HG03196 (cell line): ENCODE results near the gene ASTN2.

Experiments used
- ATAC-seq: cut with Tn5 transposase; IDR thresholded peaks from one replicate; pipeline ENCODE4 v1.9.1; 2021; ENCODE audit not compliant: unreplicated experiment

Gene ASTN2

DNA sequence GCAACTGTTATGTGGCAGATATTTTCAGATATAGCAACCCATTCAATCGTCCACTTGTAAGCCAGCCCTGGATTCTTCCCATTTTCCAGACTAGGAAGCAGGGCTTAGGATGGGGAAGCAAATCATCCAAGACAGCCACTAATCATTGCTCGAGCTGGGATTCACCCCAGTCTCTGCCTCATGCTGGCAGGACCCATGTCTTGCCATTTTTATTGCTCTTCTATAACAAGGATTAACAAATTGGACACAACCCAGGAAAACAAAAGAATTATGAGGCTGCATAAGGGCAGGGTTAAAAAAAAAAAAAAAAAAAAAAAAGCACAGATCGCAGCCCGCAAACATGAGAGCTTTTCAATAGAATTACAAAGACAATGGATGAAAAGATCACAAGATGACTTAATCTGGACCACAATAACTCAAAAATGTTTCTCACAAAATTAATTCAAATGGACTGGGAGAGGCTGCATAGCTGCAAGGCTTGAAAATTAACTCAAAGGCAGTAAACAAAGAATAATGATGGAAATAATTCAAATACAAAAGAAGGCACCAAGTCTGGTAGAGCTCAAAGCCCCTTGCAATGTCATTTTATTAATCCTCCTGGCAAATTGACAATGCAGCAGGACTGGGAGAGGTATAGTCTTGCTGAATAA lies 40.7 kb downstream of the ASTN2 start:
- no peak for ATAC-seq

DNA sequence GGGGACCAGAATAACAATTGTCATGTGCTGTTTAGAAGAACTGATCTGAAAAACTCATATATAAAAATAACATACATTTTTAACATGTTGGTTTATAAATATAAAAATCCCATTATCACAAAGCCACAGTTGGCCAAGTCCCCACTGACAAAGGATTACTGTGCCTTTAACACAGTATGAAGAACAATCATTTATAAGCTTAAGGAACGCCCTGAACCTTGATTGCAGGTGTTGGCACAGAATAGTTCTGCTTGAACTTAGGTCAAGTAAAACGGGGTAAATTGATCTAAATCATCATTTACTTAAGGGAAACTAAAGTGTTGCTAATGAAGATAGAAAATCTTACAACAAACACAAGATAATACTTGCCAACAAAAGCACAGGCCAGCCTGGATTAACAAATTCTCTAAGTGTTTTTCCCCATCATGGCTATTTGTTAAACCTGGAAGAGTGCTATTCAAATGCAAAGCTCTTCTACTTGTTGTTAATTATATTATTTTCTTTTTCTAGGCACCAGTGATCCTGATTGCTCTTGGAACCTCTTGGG lies 46.1 kb downstream of the ASTN2 start:
- ATAC-seq, result no peak

DNA sequence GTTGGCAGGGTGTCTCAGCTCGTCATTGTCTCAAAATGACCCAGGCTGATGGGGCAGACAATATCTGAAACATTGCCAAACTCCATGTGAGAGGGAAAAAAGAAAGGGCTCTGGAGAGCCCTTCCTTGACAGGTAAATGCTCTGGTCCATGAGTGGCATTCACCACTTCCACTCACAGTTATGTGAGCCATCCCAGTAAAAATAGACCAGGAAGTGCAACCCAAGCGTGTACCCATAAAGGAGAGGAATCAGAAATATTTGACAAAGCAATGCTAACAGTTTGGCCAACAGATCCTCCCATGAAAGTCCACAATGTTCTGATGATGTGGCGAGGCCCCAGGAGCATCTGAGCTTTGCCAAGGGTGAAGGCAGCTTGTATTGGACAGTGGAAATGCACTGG lies 49.4 kb downstream of the ASTN2 start:
- ATAC-seq, result no peak

DNA sequence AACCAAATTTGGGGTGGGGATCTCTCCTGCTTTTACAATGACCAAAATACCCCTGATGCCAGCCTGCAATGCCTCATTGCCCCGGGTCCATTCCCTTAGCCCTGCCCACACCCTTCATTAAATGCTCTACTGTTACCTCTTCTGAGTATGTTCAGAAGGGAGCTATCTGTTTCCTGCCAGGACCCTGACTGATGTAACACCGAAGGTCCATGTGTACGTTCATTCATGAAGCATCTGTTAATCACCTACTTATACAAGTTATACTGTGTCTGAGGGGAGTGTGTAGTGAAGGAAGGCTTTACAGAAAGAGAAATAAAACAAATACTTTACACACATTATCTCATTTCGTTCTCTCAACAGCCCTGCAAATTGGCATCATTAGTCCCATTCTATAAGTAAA lies 51.9 kb downstream of the ASTN2 start:
- no peak for ATAC-seq

DNA sequence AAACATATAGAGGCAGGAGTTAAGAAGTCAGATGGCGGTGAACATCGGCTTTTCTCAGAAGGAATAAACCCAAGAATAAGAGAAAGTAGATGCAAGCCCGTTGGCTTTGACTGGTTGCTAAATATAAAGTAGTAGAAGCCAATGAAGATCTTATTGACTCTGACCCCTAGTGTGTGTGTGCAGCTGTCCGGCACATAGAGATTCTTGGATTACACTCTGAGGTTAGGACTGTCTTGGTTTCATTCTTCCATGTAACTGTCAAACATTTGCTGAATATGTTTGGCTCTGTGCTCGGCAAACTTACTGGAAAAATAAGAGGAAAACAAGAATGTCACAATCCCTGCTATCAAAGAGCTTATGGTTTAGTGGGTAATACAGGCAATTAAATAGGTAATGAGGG lies 54.9 kb downstream of the ASTN2 start:
- ATAC-seq, result no peak

DNA sequence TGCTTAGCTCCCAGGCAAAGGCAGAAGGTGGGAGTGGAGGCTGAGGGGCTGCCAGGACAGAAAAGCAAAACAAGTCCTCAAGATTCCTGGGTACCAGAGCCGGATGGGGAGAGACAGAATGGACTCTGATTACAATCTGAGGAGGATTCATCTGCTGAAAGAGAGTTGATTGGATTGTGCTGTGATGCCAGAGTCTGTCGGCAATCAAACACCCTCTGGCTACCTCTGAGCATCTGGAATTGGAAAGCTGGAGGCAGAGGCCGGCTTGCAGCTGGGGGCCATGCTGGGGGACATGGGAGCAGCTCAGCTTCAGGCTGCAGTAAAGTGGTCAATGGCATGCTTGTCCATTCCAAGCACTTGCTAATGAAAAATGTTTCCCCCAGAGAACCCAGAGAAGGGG lies 59.3 kb downstream of the ASTN2 start:
- no peak for ATAC-seq

DNA sequence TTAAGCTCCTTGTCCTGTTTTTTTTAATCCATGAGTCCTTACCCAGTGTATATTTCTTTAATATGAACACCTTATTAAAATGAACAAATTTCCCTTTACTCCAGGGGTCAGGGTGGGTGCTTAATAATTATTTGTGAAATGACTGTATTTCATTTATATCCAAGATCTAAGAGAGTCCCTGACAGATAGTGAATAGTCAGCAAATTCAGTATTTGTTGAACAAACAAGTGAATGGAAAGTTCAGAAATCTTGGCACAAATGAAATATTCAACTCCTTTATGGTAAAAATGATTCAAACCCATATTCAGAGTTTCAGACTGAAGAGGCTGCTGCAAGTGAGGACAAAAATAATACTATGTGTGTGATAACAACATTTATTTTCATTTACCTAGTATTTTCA lies 59.9 kb downstream of the ASTN2 start:
- no peak for ATAC-seq

DNA sequence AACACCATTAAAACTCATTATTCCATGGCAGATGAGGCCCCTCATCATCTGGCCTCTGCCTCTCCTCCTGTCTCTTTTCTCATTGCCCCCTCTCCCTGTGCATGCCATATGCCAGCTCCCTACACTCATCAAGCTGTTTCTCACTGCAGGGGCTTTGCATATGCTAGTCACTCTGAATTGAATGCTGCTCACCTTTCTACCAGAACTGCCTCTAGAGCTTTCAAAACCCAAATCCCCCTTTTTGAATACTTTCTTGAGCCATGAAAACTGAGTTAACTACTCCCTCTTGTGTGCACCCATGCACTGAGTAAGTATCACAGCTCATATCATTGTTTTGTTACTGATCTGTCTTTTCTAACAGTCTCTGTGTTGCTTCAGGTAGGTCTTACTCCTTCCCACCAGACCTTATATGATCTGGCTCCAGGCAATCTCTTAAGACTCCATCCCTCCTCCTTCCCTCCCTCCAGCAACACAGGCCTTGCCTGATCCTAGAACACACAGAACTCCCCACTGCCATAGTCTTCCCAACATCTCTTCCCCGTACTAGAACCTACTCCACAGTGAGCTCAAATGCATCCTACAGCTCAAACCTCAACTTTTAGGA lies 60.5 kb downstream of the ASTN2 start:
- no peak for ATAC-seq

DNA sequence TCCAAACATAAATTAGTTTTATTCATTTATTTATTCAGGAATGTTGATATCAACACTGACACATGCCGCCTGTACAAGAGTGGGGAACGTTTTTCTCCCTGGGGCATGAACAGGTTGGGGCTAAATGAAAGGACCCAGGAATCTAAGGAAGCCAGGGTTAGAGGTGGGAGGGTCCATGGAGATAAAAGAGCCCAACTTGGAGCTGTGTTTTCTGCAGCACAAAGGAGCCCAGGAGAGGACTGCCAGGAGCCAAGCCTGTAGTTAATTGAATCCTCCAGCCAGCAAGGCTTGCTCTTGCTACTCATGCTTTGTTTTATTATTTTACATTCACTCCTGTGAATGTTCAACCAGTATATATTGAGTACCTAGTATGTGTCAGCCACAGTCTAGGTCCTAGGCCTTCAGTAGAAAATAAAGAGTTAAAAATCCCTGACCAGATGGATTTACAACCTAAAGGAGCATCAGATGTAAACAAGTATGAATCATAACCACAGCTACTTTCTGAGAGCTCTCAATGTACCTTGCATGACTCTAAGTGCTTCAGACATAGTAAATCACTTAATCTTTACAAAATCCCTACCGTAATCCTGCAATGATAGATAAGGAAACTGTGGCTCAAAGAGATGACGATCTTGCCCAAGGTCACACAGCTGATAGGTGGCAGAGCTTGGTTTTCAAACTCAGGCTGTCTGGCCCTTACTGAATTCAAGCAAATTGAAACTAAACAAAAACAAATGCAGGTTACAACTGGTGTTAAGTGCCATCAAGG lies 69.8 kb downstream of the ASTN2 start:
- no peak for ATAC-seq

DNA sequence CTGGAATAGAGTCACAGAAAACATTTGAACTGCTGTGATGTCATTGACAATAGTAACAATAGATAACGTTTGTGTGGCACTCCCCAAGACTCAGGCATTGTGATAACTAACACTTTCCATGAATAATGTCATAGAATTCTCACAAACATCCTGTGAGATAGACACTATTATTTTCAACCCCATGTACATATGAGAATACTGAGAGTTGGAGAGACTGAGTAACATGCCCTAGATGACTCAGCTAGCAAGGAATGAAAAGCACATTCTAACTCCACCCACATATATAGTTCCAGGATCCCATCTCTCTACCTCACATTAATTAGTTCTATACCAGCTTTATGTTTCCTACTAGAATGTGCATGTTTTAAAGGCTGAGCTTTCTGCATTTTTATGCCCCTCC lies 71.4 kb downstream of the ASTN2 start:
- no peak for ATAC-seq

DNA sequence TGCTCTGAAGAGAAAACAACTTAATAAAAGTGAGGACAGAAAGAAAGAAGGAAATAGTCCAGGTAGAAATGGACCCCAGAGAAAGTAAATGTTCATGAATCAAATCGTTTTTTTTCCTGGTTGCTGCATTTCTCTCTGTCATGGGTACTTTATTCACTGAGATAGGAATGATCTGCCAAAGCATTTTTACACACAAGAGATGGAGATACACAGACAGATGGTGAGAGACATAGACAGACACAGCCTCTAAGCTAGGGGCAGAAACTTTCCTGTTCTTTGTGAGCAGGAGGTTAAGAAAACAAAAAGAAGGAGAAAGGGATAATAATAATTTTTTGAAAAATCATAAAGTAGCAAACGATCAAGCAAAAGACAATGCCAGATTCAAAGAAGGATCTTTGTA lies 73.7 kb downstream of the ASTN2 start:
- ATAC-seq, result no peak

DNA sequence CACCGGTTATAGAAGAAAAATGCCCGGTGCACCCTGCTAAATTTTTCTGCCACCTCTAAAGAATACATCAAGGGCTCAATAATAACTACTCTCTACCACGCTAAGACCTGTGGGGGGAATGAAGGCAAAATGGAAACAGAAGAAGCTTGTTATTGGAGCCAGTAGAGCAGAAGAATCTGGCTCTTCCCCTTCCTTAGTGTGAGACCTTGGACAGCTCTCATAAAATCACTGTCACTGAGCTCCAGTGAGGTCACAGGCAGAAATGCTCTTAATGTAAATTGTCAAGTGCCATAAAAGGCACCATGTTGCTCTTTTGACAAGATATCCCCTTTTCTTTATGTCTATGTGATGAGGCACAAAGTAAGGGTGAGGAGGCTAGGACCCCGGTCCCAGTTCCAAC lies 74.4 kb downstream of the ASTN2 start:
- no peak for ATAC-seq

DNA sequence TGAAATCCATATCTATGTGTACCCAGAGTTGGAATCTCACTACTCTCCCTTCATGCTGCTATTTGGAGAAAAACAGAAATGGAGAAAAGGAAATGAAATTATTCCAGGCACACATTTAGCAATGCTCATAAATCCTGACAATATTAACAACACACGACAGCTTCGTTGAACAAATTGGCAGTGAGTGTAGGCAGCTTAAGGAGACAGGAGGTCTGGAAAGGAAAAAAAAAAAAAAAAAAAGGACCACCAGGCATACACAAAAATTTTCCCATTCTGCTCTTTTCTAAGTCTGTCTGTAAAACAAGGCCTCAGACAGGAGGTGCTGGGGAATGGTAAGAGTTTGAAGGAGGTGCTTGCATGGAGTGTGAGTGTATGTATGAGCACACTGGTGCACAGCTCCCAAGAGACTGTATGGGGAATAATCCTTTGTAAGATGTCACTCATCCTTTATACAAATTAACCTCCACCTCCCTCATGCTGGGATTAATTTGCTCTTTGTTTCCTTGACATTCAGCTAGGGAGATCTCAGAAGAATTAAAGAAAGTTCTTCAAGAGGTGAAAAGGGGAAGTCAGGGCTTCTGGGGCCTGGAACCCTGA lies 78.9 kb downstream of the ASTN2 start:
- ATAC-seq, result no peak

DNA sequence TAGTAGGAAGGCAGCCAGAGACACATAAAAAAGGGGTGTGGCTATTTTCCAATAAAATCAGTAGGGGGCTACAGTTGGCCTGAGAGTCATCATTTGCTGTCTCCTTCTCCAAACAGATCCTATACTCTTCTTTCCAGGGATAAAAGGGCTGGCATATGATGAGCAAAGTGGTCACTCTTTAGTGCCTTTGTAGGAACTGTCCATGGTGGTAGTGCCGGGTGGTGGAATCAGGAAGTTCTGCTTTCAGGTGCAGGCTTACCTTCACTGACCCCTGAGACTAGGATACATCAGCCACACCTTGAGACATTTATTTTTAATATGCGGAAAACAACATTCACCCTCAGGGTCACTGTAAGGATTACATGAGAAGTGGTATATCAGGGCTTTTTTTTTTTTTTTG lies 80.8 kb downstream of the ASTN2 start:
- ATAC-seq, result no peak

DNA sequence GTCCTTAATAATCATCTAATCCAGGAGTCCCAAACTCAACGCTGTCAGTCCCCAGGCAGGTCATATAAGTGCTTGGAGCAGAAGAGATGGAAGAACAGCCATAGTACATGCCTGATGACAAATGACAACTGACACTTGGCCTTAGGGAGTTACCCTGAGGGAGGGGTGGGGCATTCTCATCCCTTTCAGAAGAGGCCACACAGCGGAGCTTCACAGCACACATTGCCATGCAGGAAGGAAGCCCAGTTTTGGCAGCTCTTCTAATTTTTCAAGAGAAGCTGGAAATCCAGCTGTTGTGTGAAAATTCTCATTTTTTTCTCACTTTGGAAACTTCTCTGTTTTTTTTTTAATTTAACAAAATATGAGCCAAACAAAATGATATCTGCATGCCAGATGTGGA lies 89.0 kb downstream of the ASTN2 start:
- no peak for ATAC-seq

DNA sequence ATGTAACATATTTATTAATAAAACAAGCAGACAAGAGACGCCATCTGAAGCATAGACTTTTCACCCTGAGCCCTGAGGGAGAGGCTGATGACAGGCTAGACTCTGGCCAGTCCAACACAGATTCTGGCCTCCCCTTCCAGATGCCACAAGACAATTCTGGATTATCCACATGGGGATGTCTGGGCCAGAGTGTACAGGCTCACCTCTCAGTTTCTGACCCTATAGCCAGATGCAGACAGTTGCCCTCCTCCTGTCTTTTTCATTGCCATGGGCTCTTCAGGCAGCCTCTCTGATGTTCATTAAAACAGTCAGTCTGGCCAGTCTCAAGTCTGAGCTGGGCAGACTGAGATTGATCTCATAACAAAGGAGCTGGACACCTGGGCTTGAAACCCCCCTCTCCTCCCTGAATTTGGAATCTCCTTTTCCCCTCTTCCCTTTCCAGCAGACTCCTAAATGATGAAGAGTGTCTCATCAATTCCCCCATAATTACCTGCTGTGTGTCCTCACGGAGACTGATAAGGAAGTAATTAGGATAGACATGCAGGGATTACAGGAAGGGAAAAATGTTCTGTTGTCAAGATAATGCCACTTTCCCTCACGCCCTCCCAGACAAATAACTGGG lies 89.6 kb downstream of the ASTN2 start:
- ATAC-seq, result no peak

DNA sequence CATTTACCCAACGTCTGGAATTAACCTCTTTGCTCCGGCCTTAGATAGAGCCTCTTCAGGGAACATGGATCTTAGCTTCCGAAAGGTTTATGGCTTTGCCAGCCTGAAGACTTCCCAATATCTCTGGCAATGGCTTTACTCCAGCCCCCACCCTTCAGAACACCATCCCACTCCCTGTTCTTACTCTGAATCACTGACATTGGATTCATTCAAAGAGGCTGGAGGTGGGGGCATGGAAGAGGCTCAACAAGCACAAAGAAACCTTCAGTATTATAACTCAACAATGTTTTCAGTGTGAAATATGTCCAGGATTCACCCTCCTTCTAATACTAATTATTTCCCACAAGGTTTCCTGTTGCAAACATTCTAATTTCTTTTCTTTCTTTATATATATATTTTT lies 91.5 kb downstream of the ASTN2 start:
- no peak for ATAC-seq

DNA sequence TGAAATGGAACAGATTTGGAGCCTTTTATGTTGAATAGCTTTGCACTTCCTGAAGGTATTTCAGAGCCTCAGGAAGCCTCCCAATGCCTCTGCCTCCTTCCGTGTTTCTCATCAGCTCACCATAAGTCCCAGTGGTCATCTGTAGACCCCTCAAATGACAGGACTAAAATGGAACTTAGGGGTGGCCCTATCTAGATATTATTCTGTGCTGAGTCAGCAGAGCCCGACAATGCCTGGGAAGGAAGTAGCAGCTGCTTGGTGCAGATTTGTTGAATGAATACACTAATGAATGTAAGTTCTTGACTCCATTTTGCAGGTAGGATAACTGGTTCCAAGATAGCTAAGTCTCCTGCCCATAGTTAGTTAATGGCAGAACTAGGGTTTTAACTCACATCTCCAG lies 97.7 kb downstream of the ASTN2 start:
- ATAC-seq, result no peak

DNA sequence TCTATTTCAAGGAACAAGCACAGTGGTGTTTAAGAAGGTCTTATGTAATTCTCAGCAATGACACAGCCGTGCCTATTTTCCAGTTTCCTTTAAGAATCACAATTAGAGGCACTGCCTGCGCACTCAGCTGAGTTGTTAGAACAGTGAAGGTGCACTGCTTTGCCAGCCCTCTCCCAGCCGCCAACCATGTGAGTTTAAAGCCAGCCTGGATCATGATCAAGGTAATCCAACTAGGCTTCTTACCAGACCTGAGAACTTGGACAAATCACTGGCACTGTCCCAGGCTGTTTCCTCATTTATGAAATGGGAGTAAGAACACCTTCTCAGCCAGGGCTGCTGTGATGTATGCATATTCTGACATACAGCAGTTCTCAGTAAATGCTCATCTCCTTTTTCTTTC lies 99.6 kb downstream of the ASTN2 start:
- ATAC-seq, result no peak

DNA sequence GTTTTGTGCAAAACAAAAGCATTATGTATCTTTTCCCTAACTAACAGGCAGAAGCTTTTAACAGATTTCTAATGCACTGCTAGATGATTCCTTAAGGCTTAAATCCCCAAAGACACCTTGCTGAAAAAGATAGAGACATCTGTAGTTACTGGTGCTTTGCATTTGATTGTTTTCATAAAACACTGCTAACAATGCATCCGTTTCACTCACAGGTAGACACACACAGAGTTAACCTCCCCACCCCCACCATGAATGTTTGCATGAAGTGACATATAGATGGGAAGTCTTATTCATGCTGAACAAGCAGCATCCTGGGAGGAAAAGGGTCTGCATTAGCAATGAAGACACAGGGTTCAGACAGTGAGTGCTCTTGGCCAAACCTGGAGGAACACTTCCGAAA lies 100.9 kb downstream of the ASTN2 start:
- ATAC-seq, result no peak

DNA sequence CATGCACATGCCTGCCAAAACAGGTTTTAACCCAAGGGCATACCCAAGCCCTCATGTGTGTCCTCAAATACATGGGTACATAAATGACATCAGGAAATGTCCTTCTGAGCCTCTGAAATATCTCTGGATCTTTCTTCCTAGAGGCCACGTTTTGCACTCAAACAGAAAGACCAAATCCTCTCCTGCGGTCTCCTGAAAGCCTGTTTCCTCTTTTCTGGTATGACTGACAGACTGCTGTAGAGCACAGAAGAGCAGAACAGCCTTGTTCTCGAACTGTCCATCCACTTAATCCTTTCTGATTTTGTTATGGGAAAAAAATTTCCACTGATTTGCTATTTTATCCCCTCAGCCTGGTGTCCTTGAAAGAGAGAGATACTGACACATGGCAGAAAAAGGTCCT lies 107.2 kb downstream of the ASTN2 start:
- no peak for ATAC-seq
